ENCODE measurements around the gene TANC1.

The TANC1 gene

GRCh38 chr2:159045545-159046454, 77.4 kb downstream of the TANC1 start:
- H3K4me1 Mint-ChIP-seq, result peaks cover 6% of the 10 kb centered on the region
- no peak for DNase-seq (ENCODE audit: low spot score in 2 of 2)
- no peak overlapping the region for H3K27ac Mint-ChIP-seq
- no peak for ATAC-seq
- H3K4me3 Mint-ChIP-seq, result no peak overlapping the region
- no peaks in the 10 kb centered on the region for H3K9me3 Mint-ChIP-seq
- H3K36me3 Mint-ChIP-seq, result no peaks in the 10 kb centered on the region

DNA sequence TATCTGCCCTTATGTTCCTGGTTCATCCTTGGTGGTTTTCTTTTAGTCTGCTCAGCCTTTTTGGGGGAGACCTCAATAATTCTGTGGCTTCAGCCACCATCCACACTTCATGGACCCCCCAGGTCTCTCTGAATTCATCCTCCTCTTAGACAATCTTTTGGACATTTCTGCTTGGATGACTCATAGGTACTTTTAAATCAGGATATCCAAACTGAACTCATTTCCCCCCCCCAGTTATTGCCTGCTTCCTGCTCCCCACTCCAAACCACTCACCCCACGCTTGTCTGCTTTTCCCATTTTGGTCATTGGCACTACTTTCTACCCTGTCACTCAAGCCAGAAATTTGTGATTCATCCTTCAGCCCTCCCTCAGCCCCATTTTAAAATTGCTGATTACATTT, 78.5 kb downstream of the TANC1 start:
- peaks cover 4% of the 10 kb centered on the region for H3K4me1 Mint-ChIP-seq
- DNase-seq (ENCODE audit: low spot score in 2 of 2) (no peak), ATAC-seq (no peak)
- no peak overlapping the region for H3K27ac Mint-ChIP-seq
- no peak overlapping the region for H3K4me3 Mint-ChIP-seq
- H3K9me3 Mint-ChIP-seq, result no peaks in the 10 kb centered on the region
- H3K36me3 Mint-ChIP-seq, result no peaks in the 10 kb centered on the region

DNA sequence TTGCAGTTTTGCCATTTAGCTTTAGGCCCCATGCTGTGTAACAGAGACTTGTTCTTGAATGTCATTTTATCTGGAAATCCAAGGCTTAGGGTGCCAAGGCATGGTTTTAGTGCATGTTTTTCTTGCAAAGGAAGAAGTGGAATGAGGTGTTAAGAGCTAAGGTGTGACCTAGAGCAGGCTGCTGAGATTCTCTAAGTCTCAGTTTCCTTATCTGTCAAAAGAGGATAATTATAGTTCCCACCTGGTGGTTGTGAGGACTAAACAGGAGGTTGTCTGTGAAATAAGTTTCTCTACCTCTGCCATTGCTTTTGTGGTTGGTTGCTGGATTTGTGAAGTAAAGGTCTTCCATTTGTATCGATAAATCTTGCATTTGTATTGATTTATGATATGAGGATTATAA, 82.0 kb downstream of the TANC1 start:
- no peak overlapping the region for H3K27ac Mint-ChIP-seq
- H3K4me1 Mint-ChIP-seq, result peaks cover 4% of the 10 kb centered on the region
- no peaks in the 10 kb centered on the region for H3K9me3 Mint-ChIP-seq
- H3K36me3 Mint-ChIP-seq, result no peaks in the 10 kb centered on the region
- DNase-seq (ENCODE audit: low spot score in 2 of 2) (no peak), ATAC-seq (no peak)
- H3K4me3 Mint-ChIP-seq, result no peak overlapping the region

GRCh38 chr2:159051133-159051532, 82.7 kb downstream of the TANC1 start:
- Mint-ChIP-seq H3K36me3 (no peaks in the 10 kb centered on the region), H3K4me1 (peaks cover 4% of the 10 kb centered on the region), H3K27ac (no peak overlapping the region), H3K4me3 (no peak overlapping the region), H3K9me3 (no peaks in the 10 kb centered on the region)
- no peak for ATAC-seq
- DNase-seq (ENCODE audit: low spot score in 2 of 2), result no peak

DNA sequence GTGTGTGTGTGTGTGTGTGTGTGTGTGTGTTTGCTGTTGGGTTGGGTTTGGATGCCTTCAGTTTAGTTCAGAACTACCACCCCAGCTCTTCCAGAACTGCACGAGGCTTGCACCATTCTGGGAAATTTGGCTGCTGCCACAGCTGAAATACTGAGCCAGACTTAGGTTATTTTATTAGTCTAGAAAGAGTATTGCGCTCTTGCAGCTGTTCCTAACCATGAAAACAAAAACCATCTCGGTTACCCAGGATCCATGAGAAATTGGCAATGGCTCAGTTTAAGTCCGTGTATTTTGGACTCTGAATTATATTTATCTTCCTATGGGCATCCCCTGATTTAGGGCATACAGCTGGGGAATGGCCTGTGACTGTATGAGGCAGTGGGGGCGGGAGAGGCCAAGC, 83.2 kb downstream of the TANC1 start:
- DNase-seq (ENCODE audit: low spot score in 2 of 2) (no peak), ATAC-seq (no peak)
- no peaks in the 10 kb centered on the region for H3K36me3 Mint-ChIP-seq
- H3K27ac Mint-ChIP-seq, result no peak overlapping the region
- H3K4me1 Mint-ChIP-seq, result peaks cover 4% of the 10 kb centered on the region
- H3K9me3 Mint-ChIP-seq, result no peaks in the 10 kb centered on the region
- no peak overlapping the region for H3K4me3 Mint-ChIP-seq

- Mint-ChIP-seq H3K4me1 (no peaks in the 10 kb centered on the region), H3K36me3 (no peaks in the 10 kb centered on the region), H3K27ac (no peak overlapping the region), H3K9me3 (no peaks in the 10 kb centered on the region), H3K4me3 (no peak overlapping the region)
- DNase-seq (ENCODE audit: low spot score in 2 of 2), result no peak
- ATAC-seq, result no peak
Measured at GRCh38 chr2:159052157-159052601, 83.7 kb downstream of the TANC1 start.

- no peaks in the 10 kb centered on the region for H3K36me3 Mint-ChIP-seq
- DNase-seq (ENCODE audit: low spot score in 2 of 2), result no peak
- no peak overlapping the region for H3K4me3 Mint-ChIP-seq
- ATAC-seq, result no peak
- H3K27ac Mint-ChIP-seq, result no peak overlapping the region
- H3K9me3 Mint-ChIP-seq, result no peaks in the 10 kb centered on the region
- no peaks in the 10 kb centered on the region for H3K4me1 Mint-ChIP-seq
Measured at GRCh38 chr2:159053161-159054031, 85.0 kb downstream of the TANC1 start.

DNA sequence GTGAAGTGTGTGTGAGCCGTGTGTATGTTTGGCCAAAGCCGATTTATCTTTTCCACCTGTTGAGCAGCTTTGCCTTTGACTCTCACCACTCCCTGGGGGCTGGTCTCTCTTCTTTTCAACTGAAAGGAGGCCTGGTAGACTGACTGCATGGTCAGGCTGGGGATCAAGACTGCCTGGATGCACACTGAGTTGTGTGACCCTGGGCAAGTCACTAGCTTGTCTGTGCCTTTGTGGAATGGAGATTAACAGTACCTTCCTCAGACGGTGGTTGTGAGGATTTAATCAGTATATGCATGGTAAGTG, 85.5 kb downstream of the TANC1 start:
- no peak overlapping the region for H3K27ac Mint-ChIP-seq
- H3K4me1 Mint-ChIP-seq, result no peaks in the 10 kb centered on the region
- H3K9me3 Mint-ChIP-seq, result no peaks in the 10 kb centered on the region
- no peak for DNase-seq (ENCODE audit: low spot score in 2 of 2)
- no peaks in the 10 kb centered on the region for H3K36me3 Mint-ChIP-seq
- no peak for ATAC-seq
- no peak overlapping the region for H3K4me3 Mint-ChIP-seq

DNA sequence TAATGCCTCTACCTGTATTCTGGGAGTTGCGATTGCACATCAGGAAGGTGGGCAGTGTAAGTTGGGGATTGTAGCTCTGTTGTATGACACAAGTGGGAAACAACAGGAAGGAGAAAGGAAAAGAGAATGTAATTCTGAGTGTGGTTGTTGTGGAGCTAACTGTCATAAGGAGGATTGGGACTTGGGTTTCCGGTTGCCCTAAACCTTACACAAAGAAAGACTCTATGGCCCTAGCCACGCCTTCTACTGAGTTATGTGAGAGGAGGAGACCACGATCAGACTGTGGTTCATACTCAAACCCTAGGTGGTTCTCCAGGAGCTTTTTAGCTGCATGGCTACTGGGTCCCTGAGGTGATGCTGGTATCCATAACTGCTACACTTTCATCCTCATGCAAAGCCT, 86.5 kb downstream of the TANC1 start:
- Mint-ChIP-seq H3K4me3 (no peak overlapping the region), H3K4me1 (no peaks in the 10 kb centered on the region), H3K9me3 (no peaks in the 10 kb centered on the region), H3K27ac (no peak overlapping the region), H3K36me3 (no peaks in the 10 kb centered on the region)
- ATAC-seq, result no peak
- no peak for DNase-seq (ENCODE audit: low spot score in 2 of 2)

- Mint-ChIP-seq H3K4me3 (no peak overlapping the region), H3K27ac (no peak overlapping the region), H3K4me1 (no peaks in the 10 kb centered on the region), H3K36me3 (no peaks in the 10 kb centered on the region), H3K9me3 (no peaks in the 10 kb centered on the region)
- DNase-seq (ENCODE audit: low spot score in 2 of 2) (no peak), ATAC-seq (no peak)
Measured at GRCh38 chr2:159060518-159060917, 92.1 kb downstream of the TANC1 start.

DNA sequence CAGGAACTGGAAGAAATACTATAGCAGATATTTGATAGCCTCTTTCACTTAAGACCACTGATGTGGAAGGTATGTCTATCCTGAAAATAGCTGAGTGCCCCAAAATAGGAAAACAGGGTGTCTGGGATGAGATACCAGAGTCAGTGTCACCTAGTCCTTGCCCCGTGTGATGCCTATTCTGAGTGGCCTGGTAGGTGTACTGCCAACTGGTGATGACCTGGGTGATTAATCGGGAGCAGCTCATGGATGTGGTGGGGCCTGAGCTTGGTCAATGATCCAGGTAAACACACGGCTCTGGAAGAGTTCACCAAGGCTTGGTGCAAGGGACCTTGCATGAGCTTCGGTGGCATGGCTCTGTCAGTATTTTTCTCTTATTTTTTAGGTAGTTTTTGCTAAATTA, 95.2 kb downstream of the TANC1 start:
- H3K36me3 Mint-ChIP-seq, result no peaks in the 10 kb centered on the region
- H3K4me3 Mint-ChIP-seq, result no peak overlapping the region
- no peaks in the 10 kb centered on the region for H3K4me1 Mint-ChIP-seq
- H3K9me3 Mint-ChIP-seq, result no peaks in the 10 kb centered on the region
- no peak overlapping the region for H3K27ac Mint-ChIP-seq
- DNase-seq (ENCODE audit: low spot score in 2 of 2) (no peak), ATAC-seq (no peak)

DNA sequence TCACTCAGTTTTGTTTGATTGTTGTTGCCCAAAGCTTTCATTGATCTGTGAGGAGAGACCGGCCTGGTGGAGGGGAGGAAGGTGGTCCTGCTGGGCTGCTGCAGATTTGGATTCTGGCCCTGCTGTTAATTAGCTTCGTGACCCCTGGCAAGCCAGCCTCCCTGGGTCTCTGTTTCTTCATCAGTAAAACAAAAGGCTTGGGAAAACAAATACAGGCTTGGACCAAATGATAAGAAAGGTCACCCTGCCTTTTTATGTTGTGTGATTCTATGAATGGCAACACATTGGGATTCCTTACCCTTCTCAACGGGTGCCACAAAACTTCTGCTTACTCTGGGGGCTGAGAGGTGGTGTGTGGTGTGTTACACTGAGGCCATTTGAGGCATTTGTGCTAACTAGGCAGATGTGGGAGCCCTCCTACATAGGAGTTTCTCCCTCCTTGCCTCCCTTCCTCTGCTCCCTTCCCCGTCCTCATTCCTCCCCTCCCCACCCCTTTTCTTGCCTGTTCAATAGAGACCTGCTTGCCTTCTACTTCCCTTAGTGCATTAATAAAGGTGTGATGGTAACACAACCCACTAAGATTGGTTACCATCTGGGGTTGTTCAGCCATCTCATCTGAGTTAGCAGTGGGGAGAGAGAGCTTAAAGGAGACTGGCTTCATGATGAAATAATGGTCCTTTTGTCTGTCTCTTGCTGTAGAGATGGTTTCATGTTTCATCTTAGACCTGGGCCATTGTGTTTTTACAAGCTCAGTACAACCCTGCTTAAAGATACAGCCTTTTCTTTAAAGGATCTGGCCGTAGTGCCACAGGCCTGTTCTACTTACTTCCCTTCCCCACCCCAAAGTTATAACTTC, 96.2 kb downstream of the TANC1 start:
- no peaks in the 10 kb centered on the region for H3K9me3 Mint-ChIP-seq
- DNase-seq (ENCODE audit: low spot score in 2 of 2) (no peak), ATAC-seq (no peak)
- H3K4me1 Mint-ChIP-seq, result no peaks in the 10 kb centered on the region
- H3K36me3 Mint-ChIP-seq, result no peaks in the 10 kb centered on the region
- H3K4me3 Mint-ChIP-seq, result no peak overlapping the region
- no peak overlapping the region for H3K27ac Mint-ChIP-seq

DNA sequence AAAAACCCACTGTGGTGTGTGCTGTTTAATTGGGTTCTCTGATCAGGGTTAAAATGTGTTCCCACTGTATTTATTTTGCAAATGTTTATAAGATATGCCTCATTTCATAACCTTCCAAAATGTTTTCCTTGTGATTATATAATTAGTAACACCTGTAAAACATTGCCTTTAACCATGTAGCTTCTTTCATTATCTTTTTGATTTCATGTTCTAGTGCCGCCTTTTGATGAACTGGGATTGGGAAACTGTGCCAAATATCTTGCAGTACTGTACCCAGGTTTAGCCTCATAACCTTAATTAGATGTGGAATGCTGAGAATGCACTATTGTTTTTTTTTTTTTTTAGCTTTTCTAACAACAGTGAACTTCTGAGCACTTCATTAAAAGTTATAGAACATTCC, 96.9 kb downstream of the TANC1 start:
- no peak overlapping the region for H3K4me3 Mint-ChIP-seq

GRCh38 chr2:159065891-159066290, 97.5 kb downstream of the TANC1 start:
- Mint-ChIP-seq H3K4me3 (no peak overlapping the region), H3K9me3 (no peaks in the 10 kb centered on the region), H3K4me1 (no peaks in the 10 kb centered on the region), H3K27ac (no peak overlapping the region), H3K36me3 (no peaks in the 10 kb centered on the region)
- DNase-seq (ENCODE audit: low spot score in 2 of 2), result no peak
- no peak for ATAC-seq

More for the DNA sequence above, 96.9 kb downstream of the TANC1 start:
- ATAC-seq, result no peak
- Mint-ChIP-seq H3K27ac (no peak overlapping the region), H3K9me3 (no peaks in the 10 kb centered on the region), H3K4me1 (no peaks in the 10 kb centered on the region), H3K36me3 (no peaks in the 10 kb centered on the region)
- no peak for DNase-seq (ENCODE audit: low spot score in 2 of 2)

- Mint-ChIP-seq H3K4me1 (no peaks in the 10 kb centered on the region), H3K27ac (no peak overlapping the region), H3K36me3 (no peaks in the 10 kb centered on the region), H3K4me3 (no peak overlapping the region), H3K9me3 (no peaks in the 10 kb centered on the region)
- no peak for ATAC-seq
- DNase-seq (ENCODE audit: low spot score in 2 of 2), result no peak
Measured at GRCh38 chr2:159066541-159067156, 98.2 kb downstream of the TANC1 start.

Measured in stimulated activated effector memory CD8-positive, alpha-beta T cell treated with anti-CD3 and anti-CD28 coated beads, Interleukin-12 subunit alpha, Interleukin-12 subunit beta, amount 100 ng/mL, for 72 hours (primary cell).